RWPE1 (cell line): ENCODE measurements around the gene LYRM1.
A peak's percentile ranks its signal among the peaks of the same experiment; 100 is the strongest.

ENCODE experiments used
- CTCF ChIA-PET: fragments of 350-600 bp; sonication (Branson Sonifier 250); formaldehyde crosslinking; extraction: SDS; loops from one replicate; lab custom pipeline; 2021; lab: Yijun Ruan, JAX
- POLR2A ChIA-PET: fragments of 400-600 bp; formaldehyde crosslinking; extraction: SDS; loops from one replicate; lab custom pipeline; 2020; ENCODE audit warnings: antibody characterized with exemption; ENCODE audit not compliant: low non-redundant PET; lab: Yijun Ruan, JAX
- DNase-seq: peaks from one replicate; pipeline ENCODE4 v3.0.0; 2012; ENCODE audit warnings: low spot score
- H3K27ac ChIP-seq: fragments of 450-650 bp; 2 replicates; pipeline ENCODE4 v1.5.1; 2017
- TF ChIP-seq, protein P1 (sequence below): fragments of 450-650 bp; conservative IDR thresholded peaks from 2 replicates; pipeline ENCODE4 v1.5.1; 2017; ENCODE audit warnings: low read depth, mild to moderate bottlenecking

The LYRM1 gene

DNA sequence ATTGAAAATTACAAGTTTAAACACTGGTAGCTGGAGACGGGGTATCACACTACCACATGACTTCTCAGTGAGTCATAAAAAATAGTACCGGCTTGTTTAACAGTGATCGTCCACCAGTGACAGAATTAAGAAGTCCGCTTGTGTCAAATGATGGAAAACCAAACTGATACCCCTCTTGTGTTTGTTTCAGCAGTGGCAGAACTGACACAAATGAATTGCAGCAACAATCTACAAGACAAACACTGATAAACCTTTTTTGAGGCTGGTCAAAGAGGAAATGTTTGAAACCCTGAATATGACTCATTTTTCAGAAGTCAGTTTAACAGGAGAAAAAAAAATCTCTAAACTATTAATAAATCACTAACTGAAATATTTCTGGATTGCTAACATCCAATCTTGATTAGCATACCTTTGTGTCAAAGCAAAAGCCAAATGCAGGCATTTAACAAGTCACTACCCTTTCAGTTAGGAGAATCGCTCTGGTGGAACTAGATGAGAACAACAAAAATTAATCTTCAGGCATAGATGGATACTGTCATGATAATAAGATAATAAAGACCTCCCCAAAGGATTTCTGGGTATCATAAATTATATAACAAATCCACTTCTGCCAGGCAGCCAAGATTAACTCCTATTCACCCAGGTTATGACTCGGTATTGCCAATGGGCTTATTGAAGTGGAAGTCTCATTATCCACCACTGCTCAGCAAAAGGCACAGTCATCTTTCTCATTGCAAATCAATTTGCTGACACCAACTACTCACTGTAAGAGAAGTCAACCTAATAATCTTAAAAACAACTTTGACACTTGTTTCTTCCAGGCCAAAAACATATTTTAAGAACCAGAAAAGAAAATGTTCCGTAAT, 21.2 kb upstream of the LYRM1 start:
- CTCF ChIA-PET, result no interaction called here
- POLR2A ChIA-PET, result no interaction called here

DNA sequence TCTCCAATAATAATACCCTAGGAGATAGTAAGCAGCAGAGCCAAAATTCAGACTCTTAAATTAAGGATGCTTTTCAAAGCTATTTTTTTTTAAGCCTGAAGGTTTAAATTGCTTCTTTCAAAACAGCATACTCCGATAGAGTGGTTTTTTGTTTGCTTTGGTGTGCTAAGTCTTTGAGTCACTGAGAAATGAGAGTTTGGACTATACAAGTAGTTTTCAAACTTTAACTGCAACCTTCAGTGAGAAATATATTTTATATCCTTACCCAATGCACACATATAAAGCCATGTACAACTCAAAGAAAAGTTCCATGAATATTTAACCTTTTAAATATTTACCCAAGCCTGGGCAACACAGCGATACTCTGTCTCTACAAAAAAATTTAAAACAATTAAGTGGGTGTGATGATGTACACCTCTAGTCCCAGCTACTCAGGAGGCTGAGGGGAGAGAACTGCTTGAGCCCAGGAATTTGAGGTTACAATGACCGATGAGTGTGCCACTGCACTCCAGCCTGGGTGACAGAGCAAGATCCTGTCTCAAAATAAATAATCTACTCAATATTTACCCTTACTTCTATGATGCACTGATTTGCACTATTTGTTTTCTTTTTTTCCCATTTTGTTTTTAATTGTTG, 19.6 kb upstream of the LYRM1 start:
- CTCF ChIA-PET, result no interaction called here
- no peak for DNase-seq
- no peak overlapping the region for H3K27ac ChIP-seq
- TF ChIP-seq, protein P1, sequence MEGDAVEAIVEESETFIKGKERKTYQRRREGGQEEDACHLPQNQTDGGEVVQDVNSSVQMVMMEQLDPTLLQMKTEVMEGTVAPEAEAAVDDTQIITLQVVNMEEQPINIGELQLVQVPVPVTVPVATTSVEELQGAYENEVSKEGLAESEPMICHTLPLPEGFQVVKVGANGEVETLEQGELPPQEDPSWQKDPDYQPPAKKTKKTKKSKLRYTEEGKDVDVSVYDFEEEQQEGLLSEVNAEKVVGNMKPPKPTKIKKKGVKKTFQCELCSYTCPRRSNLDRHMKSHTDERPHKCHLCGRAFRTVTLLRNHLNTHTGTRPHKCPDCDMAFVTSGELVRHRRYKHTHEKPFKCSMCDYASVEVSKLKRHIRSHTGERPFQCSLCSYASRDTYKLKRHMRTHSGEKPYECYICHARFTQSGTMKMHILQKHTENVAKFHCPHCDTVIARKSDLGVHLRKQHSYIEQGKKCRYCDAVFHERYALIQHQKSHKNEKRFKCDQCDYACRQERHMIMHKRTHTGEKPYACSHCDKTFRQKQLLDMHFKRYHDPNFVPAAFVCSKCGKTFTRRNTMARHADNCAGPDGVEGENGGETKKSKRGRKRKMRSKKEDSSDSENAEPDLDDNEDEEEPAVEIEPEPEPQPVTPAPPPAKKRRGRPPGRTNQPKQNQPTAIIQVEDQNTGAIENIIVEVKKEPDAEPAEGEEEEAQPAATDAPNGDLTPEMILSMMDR, result no peak
- POLR2A ChIA-PET, result no interaction called here

More for the DNA sequence above, 21.2 kb upstream of the LYRM1 start:
- peak overlapping the region; percentile 72 for H3K27ac ChIP-seq
- TF ChIP-seq, protein P1, result no peak
- peak; percentile 64 for DNase-seq

DNA sequence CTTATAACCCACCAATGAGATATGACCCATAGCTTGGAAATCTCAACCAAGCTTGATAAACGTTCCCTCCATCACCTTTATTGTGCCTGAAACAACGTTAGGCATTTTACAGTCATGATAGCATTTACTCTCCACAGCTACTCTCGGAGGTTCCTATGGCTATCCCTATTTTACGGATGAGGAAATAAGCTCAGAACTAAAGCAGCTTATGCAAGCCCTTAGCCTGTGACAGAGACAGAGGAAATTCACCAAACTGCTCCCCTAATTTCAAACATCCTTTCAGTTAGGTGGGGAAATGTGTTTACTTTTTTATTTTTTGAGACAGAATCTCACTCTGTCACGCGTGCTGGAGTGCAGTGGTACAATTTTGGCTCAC, 19.1 kb upstream of the LYRM1 start:
- H3K27ac ChIP-seq, result peak overlapping the region; percentile 47
- ChIA-PET POLR2A (no interaction called here), CTCF (interaction anchor here (0.7 kb wide), 1 partner anchor 272 kb away, joined by 3 read pairs; no protein-coding TSS in a partner anchor)
- no peak for DNase-seq
- TF ChIP-seq, protein P1, result no peak

DNA sequence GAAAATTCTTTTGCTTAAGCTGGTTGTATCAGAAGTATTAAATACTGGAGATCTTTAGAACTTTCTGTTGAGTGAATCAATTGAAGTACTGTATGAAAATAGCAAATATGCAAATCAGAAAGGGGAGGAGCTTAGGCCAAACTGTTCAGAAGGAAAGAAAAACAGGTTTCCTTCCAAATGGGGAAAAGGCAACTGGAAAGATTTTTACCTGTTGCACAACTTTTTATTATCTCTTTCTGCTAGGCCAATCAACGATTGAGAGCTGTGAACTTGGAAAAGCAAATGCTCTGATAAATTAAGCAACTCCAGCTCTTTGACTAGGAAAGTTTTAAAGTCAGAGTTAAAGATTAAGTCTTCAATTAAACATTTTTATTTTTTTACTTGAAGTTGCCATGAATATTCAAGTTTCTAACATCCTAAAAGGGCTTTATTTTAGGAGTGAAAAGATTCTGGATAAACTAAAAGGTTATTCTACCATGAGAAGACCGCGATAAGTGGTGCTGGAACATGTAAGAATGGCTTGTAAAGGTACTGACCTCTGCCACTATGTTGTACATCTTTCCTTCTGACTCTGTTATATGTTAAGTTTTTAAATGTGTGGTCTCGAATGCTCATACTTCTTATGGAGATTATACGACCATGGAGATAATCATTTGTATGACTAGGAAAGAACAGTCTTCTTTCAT, 16.9 kb upstream of the LYRM1 start:
- TF ChIP-seq, protein P1, result no peak
- CTCF ChIA-PET, result no interaction called here
- POLR2A ChIA-PET, result no interaction called here
- DNase-seq, result no peak
- H3K27ac ChIP-seq, result peak overlapping the region; percentile 38

DNA sequence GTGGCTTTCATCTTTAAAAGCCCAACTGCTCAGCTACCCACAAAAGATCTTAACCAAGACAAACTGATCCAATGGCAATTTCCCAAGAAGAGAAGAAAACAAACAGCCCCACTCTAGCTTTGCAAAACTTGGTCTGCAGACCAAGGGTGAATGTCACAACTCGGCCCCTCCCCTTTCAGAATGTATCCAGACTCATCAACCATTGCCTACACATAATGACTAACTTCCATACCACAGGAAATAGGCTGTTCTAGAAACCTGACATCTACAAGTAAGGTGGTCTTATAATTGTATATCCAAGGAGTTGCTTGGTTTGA, 16.4 kb upstream of the LYRM1 start:
- POLR2A ChIA-PET, result no interaction called here

DNA sequence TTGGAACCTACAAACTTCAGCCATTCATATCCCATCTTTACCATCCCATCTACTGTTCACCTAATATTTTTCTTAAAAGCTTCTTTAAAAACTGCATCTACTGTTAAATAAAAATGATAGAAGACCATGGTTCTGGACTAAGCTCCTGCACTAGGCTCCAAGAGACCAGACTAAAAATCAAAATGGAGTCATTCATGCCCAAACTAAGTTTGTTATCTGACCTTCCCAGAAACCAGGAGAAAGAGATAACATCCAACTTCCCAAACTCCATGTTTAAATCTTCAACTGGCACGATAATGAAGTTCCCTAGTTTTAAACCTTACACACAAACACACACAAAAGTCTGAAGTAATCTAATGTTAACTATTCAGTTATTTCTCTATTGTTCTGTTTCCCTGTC, 14.3 kb upstream of the LYRM1 start:
- TF ChIP-seq, protein P1, result no peak
- DNase-seq, result no peak
- ChIA-PET POLR2A (no interaction called here), CTCF (interaction anchor here (1.8 kb wide), 1 partner anchor 12 kb away, joined by 7 read pairs; no protein-coding TSS in a partner anchor)
- no peak overlapping the region for H3K27ac ChIP-seq

More for the DNA sequence above, 16.4 kb upstream of the LYRM1 start:
- no peak overlapping the region for H3K27ac ChIP-seq
- no peak for DNase-seq
- TF ChIP-seq, protein P1, result no peak
- CTCF ChIA-PET, result no interaction called here
